AG04449 (cell line): ENCODE data around the gene FAM149B1.
A peak's percentile ranks its signal among the peaks of the same experiment; 100 is the strongest.

Experiments
- CTCF ChIA-PET: fragments of 350-600 bp; formaldehyde crosslinking; extraction: SDS; loops from one replicate; lab custom pipeline; 2021; ENCODE audit warnings: antibody characterized with exemption; lab: Yijun Ruan, JAX
- POLR2A ChIA-PET: fragments of 400-600, 350-600 bp; formaldehyde crosslinking; extraction: SDS; loops from one replicate; lab custom pipeline; 2020; ENCODE audit warnings: antibody characterized with exemption, inconsistent platforms; lab: Yijun Ruan, JAX
- DNase-seq: peaks from one replicate; pipeline ENCODE4 v3.0.0-alpha.2; 2010; ENCODE audit warnings: low read depth, low spot score
- H3K4me3 ChIP-seq: 2 replicates; pipeline ENCODE4 v1.5.1; 2011; ENCODE audit warnings: low read depth, mild to moderate bottlenecking, control low read depth, low read length
- CTCF ChIP-seq: IDR thresholded peaks from one replicate; pipeline ENCODE4 v1.5.1; 2011; ENCODE audit warnings: mild to moderate bottlenecking, moderate library complexity, low read length, control low read depth, inconsistent platforms; ENCODE audit not compliant: insufficient read depth; ENCODE audit errors: missing control alignments

Gene FAM149B1

GRCh38 chr10:73152009-73152408 is 15.9 kb upstream of the FAM149B1 start:
- POLR2A ChIA-PET = no interaction called here
- CTCF ChIA-PET = interaction anchor here (1.0 kb wide), 1 partner anchor 9 kb away, joined by 3 read pairs; no protein-coding TSS in a partner anchor
- no peak overlapping the region for H3K4me3 ChIP-seq
- TF ChIP-seq CTCF = no peak
- no peak for DNase-seq

GRCh38 chr10:73156054-73156453 is 11.9 kb upstream of the FAM149B1 start:
- ChIA-PET CTCF (interaction anchor here (0.9 to 5.6 kb wide), 5 partner anchors 13 to 61 kb away, joined by 3 to 58 read pairs (median 5); partner anchors contain the start of genes ECD and FAM149B1), POLR2A (no interaction called here)
- TF ChIP-seq CTCF = no peak
- H3K4me3 ChIP-seq = no peak overlapping the region
- DNase-seq = no peak

- no peak for DNase-seq
- H3K4me3 ChIP-seq = no peak overlapping the region
- ChIA-PET CTCF (interaction anchor here (0.6 to 5.6 kb wide), 31 partner anchors 10 to 794 kb away, joined by 3 to 58 read pairs (median 4); partner anchors contain the start of genes ECD, FAM149B1, NUDT13 and P4HA1), POLR2A (no interaction called here)
- TF ChIP-seq CTCF = peak; percentile 50
Observed at GRCh38 chr10:73159038-73159648, 8.8 kb upstream of the FAM149B1 start.

GRCh38 chr10:73161079-73161478 is 6.8 kb upstream of the FAM149B1 start:
- POLR2A ChIA-PET = no interaction called here
- CTCF ChIA-PET = interaction anchor here (0.6 to 4.9 kb wide), 6 partner anchors 8 to 66 kb away, joined by 3 to 48 read pairs (median 4); partner anchors contain the start of gene P4HA1

GRCh38 chr10:73161662-73162061 is 6.3 kb upstream of the FAM149B1 start:
- POLR2A ChIA-PET = no interaction called here
- no peak for TF ChIP-seq CTCF
- CTCF ChIA-PET = interaction anchor here (1.2 to 4.9 kb wide), 3 partner anchors 9 to 28 kb away, joined by 3 to 48 read pairs (median 4); no protein-coding TSS in a partner anchor
- no peak overlapping the region for H3K4me3 ChIP-seq
- DNase-seq = no peak

More at GRCh38 chr10:73161079-73161478, 6.8 kb upstream of the FAM149B1 start:
- no peak for TF ChIP-seq CTCF
- no peak overlapping the region for H3K4me3 ChIP-seq
- DNase-seq = no peak

GRCh38 chr10:73163096-73163495 is 4.8 kb upstream of the FAM149B1 start:
- TF ChIP-seq CTCF = no peak
- CTCF ChIA-PET = interaction anchor here (0.9 to 1.2 kb wide), 3 partner anchors 10 to 21 kb away, joined by 3 read pairs; no protein-coding TSS in a partner anchor
- POLR2A ChIA-PET = interaction anchor here (0.9 kb wide), 1 partner anchor 66 kb away, joined by 3 read pairs; the partner anchor contains the start of gene P4HA1
- DNase-seq = no peak
- no peak overlapping the region for H3K4me3 ChIP-seq
